GM12865 (cell line): ENCODE measurements around the gene RABGAP1L.
"Not testable (repeated sequence)": the region's sequence is repeated elsewhere in the genome, so short reads cannot be mapped to it uniquely, and the experiment has no call there.

Experiments
- DNase-seq: peaks from one replicate; pipeline ENCODE4 v3.0.0; 2010; ENCODE audit warnings: low read depth
- H3K4me3 ChIP-seq: 2 replicates; pipeline ENCODE4 v1.5.1; 2011; ENCODE audit warnings: mild to moderate bottlenecking, low read depth, low read length, control low read depth
- TF ChIP-seq, protein P1 (sequence below): IDR thresholded peaks from 2 replicates; pipeline ENCODE4 v1.5.1; 2011; ENCODE audit warnings: low read length, control low read depth, low read depth, inconsistent platforms; ENCODE audit not compliant: insufficient read depth; ENCODE audit errors: missing control alignments

Gene RABGAP1L

DNA sequence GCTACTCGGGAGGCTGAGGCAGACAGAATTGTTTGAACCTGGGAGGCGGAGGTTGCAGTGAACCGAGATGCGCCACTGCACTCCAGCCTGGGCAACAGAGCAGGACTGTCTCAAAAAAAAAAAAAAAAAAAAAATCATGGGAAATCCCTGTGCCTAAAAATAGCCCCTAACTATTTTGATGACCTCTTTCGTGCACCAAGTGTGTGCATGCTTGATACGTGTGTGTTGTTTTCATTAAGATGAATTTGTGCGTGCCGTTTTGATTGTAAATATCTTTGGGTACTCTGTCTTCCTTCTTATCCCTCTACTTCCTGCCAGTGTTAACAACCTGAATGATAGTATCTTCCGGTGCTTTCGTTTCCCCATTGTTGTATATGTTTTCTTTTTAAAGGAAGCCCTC is 850.2 kb downstream of the RABGAP1L start:
- TF ChIP-seq, protein P1, sequence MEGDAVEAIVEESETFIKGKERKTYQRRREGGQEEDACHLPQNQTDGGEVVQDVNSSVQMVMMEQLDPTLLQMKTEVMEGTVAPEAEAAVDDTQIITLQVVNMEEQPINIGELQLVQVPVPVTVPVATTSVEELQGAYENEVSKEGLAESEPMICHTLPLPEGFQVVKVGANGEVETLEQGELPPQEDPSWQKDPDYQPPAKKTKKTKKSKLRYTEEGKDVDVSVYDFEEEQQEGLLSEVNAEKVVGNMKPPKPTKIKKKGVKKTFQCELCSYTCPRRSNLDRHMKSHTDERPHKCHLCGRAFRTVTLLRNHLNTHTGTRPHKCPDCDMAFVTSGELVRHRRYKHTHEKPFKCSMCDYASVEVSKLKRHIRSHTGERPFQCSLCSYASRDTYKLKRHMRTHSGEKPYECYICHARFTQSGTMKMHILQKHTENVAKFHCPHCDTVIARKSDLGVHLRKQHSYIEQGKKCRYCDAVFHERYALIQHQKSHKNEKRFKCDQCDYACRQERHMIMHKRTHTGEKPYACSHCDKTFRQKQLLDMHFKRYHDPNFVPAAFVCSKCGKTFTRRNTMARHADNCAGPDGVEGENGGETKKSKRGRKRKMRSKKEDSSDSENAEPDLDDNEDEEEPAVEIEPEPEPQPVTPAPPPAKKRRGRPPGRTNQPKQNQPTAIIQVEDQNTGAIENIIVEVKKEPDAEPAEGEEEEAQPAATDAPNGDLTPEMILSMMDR, result no peak
- no peak for DNase-seq
- no peak overlapping the region for H3K4me3 ChIP-seq

DNA sequence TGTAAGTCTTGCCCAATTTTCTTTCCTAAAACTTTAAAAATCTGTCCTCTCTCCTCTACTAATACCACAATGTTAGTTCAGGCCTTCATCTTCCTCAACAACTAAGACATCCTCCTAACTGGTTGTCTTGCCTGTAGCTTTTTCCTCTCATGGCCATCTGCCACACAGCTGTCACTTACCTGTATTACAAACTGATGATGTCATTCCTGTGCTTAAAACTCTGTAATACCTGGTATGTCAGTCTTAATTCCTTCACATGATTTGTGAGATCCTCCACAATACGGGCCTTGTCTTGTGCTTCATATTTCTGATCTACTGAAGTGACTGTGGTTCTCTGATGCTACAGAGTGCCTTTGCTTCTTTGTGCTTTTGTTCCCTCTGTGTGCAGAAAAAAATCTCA is 854.1 kb downstream of the RABGAP1L start:
- TF ChIP-seq, protein P1, result no peak
- no peak overlapping the region for H3K4me3 ChIP-seq
- DNase-seq, result no peak

DNA sequence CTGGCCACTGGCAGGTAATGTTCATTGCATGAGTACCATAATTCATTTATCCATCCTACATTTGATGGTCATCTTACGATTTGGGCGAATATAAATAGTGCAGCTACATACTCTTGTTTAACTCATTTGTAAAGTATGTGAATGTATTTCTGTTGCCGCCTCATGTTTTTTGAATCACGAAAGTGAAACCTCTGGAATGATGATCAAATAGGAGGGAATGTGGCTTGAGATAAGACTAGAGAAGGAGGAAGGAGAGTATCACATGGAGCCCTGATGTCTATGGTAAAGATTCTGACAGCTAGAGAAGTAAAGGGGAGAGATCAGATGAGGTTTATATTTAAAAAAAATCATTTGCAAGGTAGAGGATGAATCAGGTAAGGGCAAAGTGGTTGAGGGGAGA is 855.9 kb downstream of the RABGAP1L start:
- no peak for DNase-seq
- H3K4me3 ChIP-seq, result no peak overlapping the region
- TF ChIP-seq, protein P1, result no peak

DNA sequence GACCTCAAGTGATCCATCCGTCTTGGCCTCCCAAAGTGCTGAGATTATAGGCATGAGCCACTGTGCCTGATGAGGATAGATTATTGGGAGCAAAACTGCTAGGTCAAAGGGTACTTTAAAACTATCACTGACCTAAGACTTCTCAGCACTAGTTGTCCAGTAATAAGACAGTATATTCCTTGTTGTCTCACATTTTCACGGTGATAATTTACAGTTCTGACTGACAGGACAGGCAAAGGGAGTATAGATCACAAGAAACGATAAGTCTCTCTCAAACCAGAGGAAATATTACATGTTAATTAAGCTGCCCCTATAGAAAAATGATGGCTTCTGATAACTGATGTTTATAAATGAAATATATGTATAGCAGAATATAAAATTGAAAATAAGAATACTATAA is 860.2 kb downstream of the RABGAP1L start:
- DNase-seq, result no peak
- TF ChIP-seq, protein P1, result no peak
- no peak overlapping the region for H3K4me3 ChIP-seq

DNA sequence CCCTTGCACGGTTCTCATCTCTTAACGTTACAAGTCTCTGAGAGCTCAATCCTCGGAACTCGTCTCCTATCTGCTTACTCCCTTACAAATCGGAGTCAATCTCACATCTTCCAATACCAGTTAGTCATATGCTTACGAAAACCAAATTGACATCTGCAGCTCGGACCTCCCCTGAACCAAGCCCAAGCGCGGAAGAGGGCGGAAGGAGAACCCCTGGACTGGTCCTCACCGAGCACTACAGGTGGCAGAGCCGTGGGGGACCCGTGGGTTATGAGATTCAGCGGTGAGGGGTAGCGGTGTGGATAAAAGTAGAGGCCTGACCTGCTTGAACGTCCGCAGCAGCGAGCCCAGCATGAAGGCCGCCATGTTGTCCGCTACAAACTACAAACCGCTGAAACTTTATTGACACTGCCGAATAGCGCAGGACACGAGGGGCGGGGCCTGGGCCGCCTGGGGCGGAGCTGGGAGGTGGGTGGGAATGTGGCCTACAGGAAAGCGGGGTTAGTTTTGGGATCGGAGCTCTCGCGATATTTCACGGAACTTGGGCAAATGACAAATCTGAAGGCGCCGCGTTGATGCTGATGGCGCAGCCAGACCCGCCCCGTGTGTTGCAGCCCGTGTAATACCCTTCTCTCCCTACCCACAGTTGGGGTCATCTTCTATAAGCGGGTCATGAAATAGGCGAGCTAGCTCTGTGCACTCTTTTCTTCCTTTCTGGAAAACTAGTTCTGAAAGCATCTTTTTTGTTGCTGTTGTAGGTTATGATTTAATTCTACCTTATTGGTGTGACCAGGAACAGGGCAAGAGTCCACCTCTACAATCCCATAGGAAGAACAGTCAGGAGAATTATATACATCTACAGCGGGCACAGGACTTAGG is 864.0 kb downstream of the RABGAP1L start, which contains the start of gene MRPS14:
Gene MRPS14 (minus strand): TSS at position 383 of the 879 bp plus-strand sequence. CDS start 17 bp downstream, at position 366.
- TF ChIP-seq, protein P1, result no peak
- DNase-seq, result peak; percentile 100
- H3K4me3 ChIP-seq, result peak within 1 kb of the TSS; percentile 84

DNA sequence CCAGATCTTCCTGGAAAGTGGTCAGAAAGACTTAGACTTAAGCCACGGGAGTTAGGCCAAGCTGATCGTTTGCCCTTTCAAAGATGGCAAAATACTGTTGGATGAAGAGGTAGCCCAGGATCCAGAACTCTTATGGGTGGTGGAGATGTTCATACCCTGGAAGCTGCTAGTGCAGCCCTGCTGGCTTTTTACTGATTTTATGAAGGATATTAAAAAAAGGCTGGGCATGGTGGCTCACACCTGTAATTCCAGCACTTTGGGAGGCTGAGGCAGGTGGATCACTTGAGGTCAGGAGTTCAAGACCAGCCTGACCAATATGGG is 864.6 kb downstream of the RABGAP1L start:
- H3K4me3 ChIP-seq, result peak overlapping the region; percentile 84
- DNase-seq, result not testable (repeated sequence)

DNA sequence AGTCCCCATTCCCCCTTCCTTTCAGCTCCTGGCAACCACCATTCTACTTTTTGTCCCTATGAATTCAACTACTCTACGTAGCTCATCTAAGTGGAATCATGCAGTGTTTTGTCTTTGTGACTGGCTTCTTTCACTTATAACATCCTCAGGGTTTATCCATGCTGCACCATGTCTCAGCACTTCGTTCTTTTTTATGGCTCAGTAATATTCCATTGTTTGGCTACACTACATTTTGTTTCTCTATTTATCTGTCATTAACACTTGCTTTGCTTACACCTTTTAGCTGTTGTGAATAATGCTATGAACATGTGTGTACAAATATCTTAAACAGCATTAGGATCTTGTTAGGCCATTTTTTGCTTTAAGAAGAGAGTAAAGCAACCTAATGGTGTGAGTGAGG is 865.5 kb downstream of the RABGAP1L start:
- TF ChIP-seq, protein P1, result no peak
- H3K4me3 ChIP-seq, result no peak overlapping the region
- DNase-seq, result no peak
